IMR-90 (cell line): ENCODE results near the gene CCDC88C. TPM values are rescaled to one million over a fixed set of nuclear protein-coding genes. Genes with fewer than 3 reads are reported as not detected.

Source experiments
- ATAC-seq: fragments of 200-7000 bp; cut with Tn5 transposase; 2 replicates; pipeline ENCODE4 v1.9.1; 2020; ENCODE audit warnings: low read depth, mild to moderate bottlenecking, moderate library complexity
- BruUV-seq: library from RNA; stranded (reverse); fragments of 400-500 nt; replicated peaks from 2 replicates; lab custom pipeline; 2021; lab: Mats Ljungman, UMichigan
- CTCF ChIA-PET: fragments of 300-600 bp; formaldehyde crosslinking; extraction: SDS; loops from one replicate; lab custom pipeline; 2021; ENCODE audit warnings: antibody characterized with exemption; lab: Yijun Ruan, JAX
- POLR2A ChIA-PET: fragments of 300-600 bp; sonication (Branson Sonifier 250); formaldehyde crosslinking; loops from one replicate; lab custom pipeline; 2022; ENCODE audit warnings: antibody characterized with exemption; ENCODE audit not compliant: unreplicated experiment; lab: Charles Lee
- DNase-seq: peaks from one replicate; pipeline ENCODE4 v3.0.0; 2013
- H2AFZ ChIP-seq: replicated peaks from 2 replicates; pipeline ENCODE3; 2013; ENCODE audit warnings: low read length, mild to moderate bottlenecking; ENCODE audit not compliant: poor library complexity
- H2AK5ac ChIP-seq: 2 replicates; pipeline ENCODE4 v1.6.1; 2013; ENCODE audit warnings: low read depth, low read length, inconsistent platforms
- H2AK9ac ChIP-seq: replicated peaks from 2 replicates; pipeline ENCODE3; 2013; ENCODE audit warnings: mild to moderate bottlenecking, low read depth, low read length, moderate library complexity; ENCODE audit not compliant: poor library complexity
- H2BK120ac ChIP-seq: 2 replicates; pipeline ENCODE4 v1.6.1; 2013; ENCODE audit warnings: low read depth, low read length, inconsistent platforms
- H2BK15ac ChIP-seq: 3 replicates; pipeline ENCODE4 v1.6.1; 2013; ENCODE audit warnings: low read depth, low read length, inconsistent platforms
- H2BK20ac ChIP-seq: 2 replicates; pipeline ENCODE4 v1.6.1; 2013; ENCODE audit warnings: low read depth, mild to moderate bottlenecking, inconsistent platforms, low read length, moderate library complexity
- H2BK5ac ChIP-seq: 2 replicates; pipeline ENCODE4 v1.6.1; 2013; ENCODE audit warnings: mild to moderate bottlenecking, low read depth, low read length, inconsistent platforms; ENCODE audit not compliant: poor library complexity, severe bottlenecking
- H3K14ac ChIP-seq: replicated peaks from 2 replicates; pipeline ENCODE4 v1.6.1; 2013; ENCODE audit warnings: low read depth, low read length, inconsistent platforms
- H3K18ac ChIP-seq: 2 replicates; pipeline ENCODE4 v1.6.1; 2013; ENCODE audit warnings: low read depth, low read length, control low read depth
- H3K23ac ChIP-seq: 2 replicates; pipeline ENCODE4 v1.6.1; 2013; ENCODE audit warnings: low read depth, low read length, inconsistent platforms
- H3K27ac ChIP-seq: 2 replicates; pipeline ENCODE4 v1.5.1; 2013; ENCODE audit warnings: mild to moderate bottlenecking, control low read depth, low read length; ENCODE audit not compliant: insufficient read depth
- H3K27me3 ChIP-seq: 2 replicates; pipeline ENCODE4 v1.6.1; 2013; ENCODE audit warnings: low read length; ENCODE audit not compliant: control insufficient read depth, insufficient read depth
- H3K36me3 ChIP-seq: 2 replicates; pipeline ENCODE4 v1.6.1; 2013; ENCODE audit warnings: low read length, mixed read lengths; ENCODE audit not compliant: control insufficient read depth, insufficient read depth
- H3K4ac ChIP-seq: 2 replicates; pipeline ENCODE4 v1.6.1; 2013; ENCODE audit warnings: low read depth, low read length, inconsistent platforms
- H3K4me1 ChIP-seq: 2 replicates; pipeline ENCODE4 v1.6.1; 2013; ENCODE audit warnings: low read length, mixed read lengths; ENCODE audit not compliant: control insufficient read depth, insufficient read depth
- H3K4me2 ChIP-seq: 2 replicates; pipeline ENCODE4 v1.6.1; 2013; ENCODE audit warnings: low read depth, mild to moderate bottlenecking, control low read depth, low read length, moderate library complexity
- H3K4me3 ChIP-seq: 2 replicates; pipeline ENCODE4 v1.5.1; 2013; ENCODE audit warnings: low read depth, mild to moderate bottlenecking, control low read depth, low read length, moderate library complexity; ENCODE audit not compliant: insufficient read depth
- H3K56ac ChIP-seq: 2 replicates; pipeline ENCODE4 v1.6.1; 2013; ENCODE audit warnings: low read length, inconsistent platforms; ENCODE audit not compliant: insufficient read depth; ENCODE audit errors: extremely low read depth
- H3K79me1 ChIP-seq, 2 experiments: 2 replicates each; pipeline ENCODE4 v1.6.1; 2013; ENCODE audit warnings: low read length in 2 of 2, inconsistent platforms in 1 of 2, low read depth in 1 of 2
- H3K9ac ChIP-seq: 2 replicates; pipeline ENCODE4 v1.6.1; 2013; ENCODE audit warnings: low read depth, low read length, control low read depth
- H3K9me1 ChIP-seq: 2 replicates; pipeline ENCODE4 v1.6.1; 2013; ENCODE audit warnings: low read length, inconsistent platforms; ENCODE audit not compliant: insufficient read depth
- H3K9me3 ChIP-seq: 2 replicates; pipeline ENCODE4 v1.6.1; 2013; ENCODE audit warnings: low read length; ENCODE audit not compliant: control insufficient read depth, insufficient read depth
- H4K20me1 ChIP-seq: 2 replicates; pipeline ENCODE4 v1.6.1; 2013; ENCODE audit warnings: low read length, inconsistent platforms; ENCODE audit not compliant: insufficient read depth
- H4K5ac ChIP-seq: 2 replicates; pipeline ENCODE4 v1.6.1; 2013; ENCODE audit warnings: mild to moderate bottlenecking, low read depth, low read length, control low read depth
- H4K8ac ChIP-seq, 2 experiments: 2 replicates each; pipeline ENCODE4 v1.6.1; 2013; ENCODE audit warnings: low read depth in 2 of 2, low read length in 2 of 2, control low read depth in 1 of 2, inconsistent platforms in 1 of 2
- H4K91ac ChIP-seq: 2 replicates; pipeline ENCODE4 v1.6.1; 2013; ENCODE audit warnings: low read depth, low read length, inconsistent platforms; ENCODE audit not compliant: insufficient read depth
- BHLHE40 ChIP-seq: fragments of 150-350 bp; IDR thresholded peaks from 2 replicates; pipeline ENCODE4 v1.6.1; 2016; ENCODE audit warnings: mild to moderate bottlenecking, low read depth, low read length
- CEBPB ChIP-seq: IDR thresholded peaks from 2 replicates; pipeline ENCODE4 v1.6.1; 2012; ENCODE audit warnings: low read depth, low read length, improper control_type of control experiment
- CHD1 ChIP-seq: IDR thresholded peaks from 2 replicates; pipeline ENCODE4 v1.6.1; 2012; ENCODE audit warnings: low read depth, low read length, improper control_type of control experiment
- CTCF ChIP-seq: conservative IDR thresholded peaks from 2 replicates; pipeline ENCODE4 v1.5.1; 2012; ENCODE audit warnings: mild to moderate bottlenecking, low read depth, low read length, improper control_type of control experiment
- ELK1 ChIP-seq: fragments of 150-350 bp; IDR thresholded peaks from 2 replicates; pipeline ENCODE4 v1.6.1; 2016; ENCODE audit warnings: low read depth, mild to moderate bottlenecking, low read length, moderate library complexity, borderline replicate concordance
- MAFK ChIP-seq: IDR thresholded peaks from 2 replicates; pipeline ENCODE4 v1.6.1; 2012; ENCODE audit warnings: low read depth, low read length, improper control_type of control experiment
- MAZ ChIP-seq: IDR thresholded peaks from 2 replicates; pipeline ENCODE4 v1.6.1; 2012; ENCODE audit warnings: low read depth, mild to moderate bottlenecking, low read length, improper control_type of control experiment, moderate library complexity, borderline replicate concordance
- MXI1 ChIP-seq: IDR thresholded peaks from 2 replicates; pipeline ENCODE4 v1.6.1; 2012; ENCODE audit warnings: low read depth, mild to moderate bottlenecking, low read length, moderate library complexity, borderline replicate concordance
- NFE2L2 ChIP-seq: fragments of 150-350 bp; IDR thresholded peaks from 2 replicates; pipeline ENCODE4 v1.6.1; 2016; ENCODE audit warnings: low read depth, mild to moderate bottlenecking, low read length
- POLR2A ChIP-seq: IDR thresholded peaks from 2 replicates; pipeline ENCODE4 v1.6.1; 2012; ENCODE audit warnings: mild to moderate bottlenecking, low read depth, low read length
- RAD21 ChIP-seq: IDR thresholded peaks from 2 replicates; pipeline ENCODE4 v1.6.1; 2012; ENCODE audit warnings: low read length, improper control_type of control experiment
- RFX5 ChIP-seq: IDR thresholded peaks from 2 replicates; pipeline ENCODE4 v1.8.0; 2012; ENCODE audit warnings: low read depth, mild to moderate bottlenecking, low read length, moderate library complexity
- SMC3 ChIP-seq: fragments of 150-350 bp; IDR thresholded peaks from 2 replicates; pipeline ENCODE4 v1.6.1; 2016; ENCODE audit warnings: low read depth, mild to moderate bottlenecking, antibody characterized with exemption, low read length, moderate library complexity
- USF2 ChIP-seq: fragments of 150-350 bp; IDR thresholded peaks from 2 replicates; pipeline ENCODE4 v1.6.1; 2017; ENCODE audit warnings: mild to moderate bottlenecking, antibody characterized with exemption, low read length, low read depth
- dilution Hi-C: fragments of 300-500 bp; cut with HindIII; formaldehyde crosslinking; loops from one replicate; pipeline ENCODE4 v1.14.3; 2018; ENCODE audit warnings: low sequenced_read_pairs; ENCODE audit not compliant: unreplicated experiment
- in situ Hi-C: fragments of 300-500 bp; cut with MboI; formaldehyde crosslinking; loops from 3 replicates; pipeline ENCODE4 v1.14.3; 2019; ENCODE audit warnings: low sequenced_read_pairs, inconsistent platforms, mixed read lengths
- intact Hi-C: fragments of 100-400 bp; cut with micrococcal nuclease; formaldehyde crosslinking; loops from 2 replicates; pipeline ENCODE4 v1.10.0; 2022
- polyA plus RNA-seq, 3 experiments: library from polyadenylated mRNA; depleted of rRNA; stranded (reverse); fragments of >200 nt; gene quantifications; 2 replicates each; pipeline ENCODE4 v1.2.3, GENCODE V29; 2012; ENCODE audit warnings: low replicate concordance in 1 of 3
- total RNA-seq: library from RNA; depleted of rRNA; stranded (reverse); fragments of >200 nt; gene quantifications from 2 replicates; pipeline ENCODE4 v1.2.3, GENCODE V29; 2012

CCDC88C gene
- total and polyA plus RNA-seq, 2 of the 4 experiments (the other 2 are of a cell fraction): 0.17 to 0.18 TPM

- Histone ChIP-seq H3K36me3 (peaks cover 16% of the 10 kb centered on the region), H2BK20ac (no peak overlapping the region), H2BK120ac (no peak overlapping the region), H2AK5ac (no peak overlapping the region), H3K4me3 (no peak overlapping the region), H3K9ac (no peak overlapping the region), H4K5ac (no peak overlapping the region), H4K20me1 (0 out of 2 replicates have a peak, but pooled peaks cover 6% of the 10 kb centered on the region), H2AFZ (no peak overlapping the region), H3K9me1 (no peaks in the 10 kb centered on the region; the same call in 1 of the 2 replicates), H2BK5ac (no peak overlapping the region), H3K9me3 (no peaks in the 10 kb centered on the region), H2BK15ac (no peak overlapping the region), H3K14ac (no peak overlapping the region), H3K23ac (no peak overlapping the region), H3K27ac (no peak overlapping the region), H3K79me1 (no peaks in the 10 kb centered on the region), H3K4ac (no peak overlapping the region), H3K56ac (no peak overlapping the region), H2AK9ac (peak overlapping the region; percentile 25), H4K91ac (no peak overlapping the region), H4K8ac (no peak overlapping the region), H3K18ac (no peak overlapping the region), H3K4me2 (no peak overlapping the region), H3K4me1 (no peaks in the 10 kb centered on the region), H3K27me3 (no peaks in the 10 kb centered on the region)
- TF ChIP-seq NFE2L2 (no peak), MAZ (no peak), SMC3 (no peak), ELK1 (no peak), CEBPB (no peak), MAFK (no peak), MXI1 (no peak), POLR2A (no peak), RFX5 (no peak), CTCF (no peak), BHLHE40 (no peak), USF2 (no peak), CHD1 (no peak), RAD21 (no peak)
- ATAC-seq (no peak), DNase-seq (no peak)
- BruUV-seq: no TSS peak
- CTCF ChIA-PET: no interaction called here
- POLR2A ChIA-PET: no interaction called here
- dilution Hi-C loops (no loop called here), in situ Hi-C loops (no loop called here), intact Hi-C loops (no loop called here)
These were observed 36.5 kb upstream of the CCDC88C start for GRCh38 chr14:91454155-91454554.
